IPS-15b (cell line): ENCODE measurements around the gene MPP7.

Experiments
- H3K27me3 ChIP-seq: one replicate; pipeline ENCODE4 v1.6.1; 2013; ENCODE audit warnings: low read length; ENCODE audit not compliant: control insufficient read depth, insufficient read depth
- H3K36me3 ChIP-seq: one replicate; pipeline ENCODE4 v1.6.1; 2013; ENCODE audit warnings: low read length; ENCODE audit not compliant: control insufficient read depth, insufficient read depth
- H3K4me1 ChIP-seq: one replicate; pipeline ENCODE4 v1.6.1; 2013; ENCODE audit warnings: mild to moderate bottlenecking, low read length; ENCODE audit not compliant: control insufficient read depth, insufficient read depth
- H3K4me3 ChIP-seq: one replicate; pipeline ENCODE4 v1.5.1; 2013; ENCODE audit warnings: low read depth, low read length
- H3K9ac ChIP-seq: one replicate; pipeline ENCODE4 v1.6.1; 2013; ENCODE audit warnings: low read depth, mild to moderate bottlenecking, low read length
- H3K9me3 ChIP-seq: one replicate; pipeline ENCODE4 v1.6.1; 2013; ENCODE audit warnings: mild to moderate bottlenecking, low read length; ENCODE audit not compliant: control insufficient read depth, insufficient read depth

MPP7 gene

DNA sequence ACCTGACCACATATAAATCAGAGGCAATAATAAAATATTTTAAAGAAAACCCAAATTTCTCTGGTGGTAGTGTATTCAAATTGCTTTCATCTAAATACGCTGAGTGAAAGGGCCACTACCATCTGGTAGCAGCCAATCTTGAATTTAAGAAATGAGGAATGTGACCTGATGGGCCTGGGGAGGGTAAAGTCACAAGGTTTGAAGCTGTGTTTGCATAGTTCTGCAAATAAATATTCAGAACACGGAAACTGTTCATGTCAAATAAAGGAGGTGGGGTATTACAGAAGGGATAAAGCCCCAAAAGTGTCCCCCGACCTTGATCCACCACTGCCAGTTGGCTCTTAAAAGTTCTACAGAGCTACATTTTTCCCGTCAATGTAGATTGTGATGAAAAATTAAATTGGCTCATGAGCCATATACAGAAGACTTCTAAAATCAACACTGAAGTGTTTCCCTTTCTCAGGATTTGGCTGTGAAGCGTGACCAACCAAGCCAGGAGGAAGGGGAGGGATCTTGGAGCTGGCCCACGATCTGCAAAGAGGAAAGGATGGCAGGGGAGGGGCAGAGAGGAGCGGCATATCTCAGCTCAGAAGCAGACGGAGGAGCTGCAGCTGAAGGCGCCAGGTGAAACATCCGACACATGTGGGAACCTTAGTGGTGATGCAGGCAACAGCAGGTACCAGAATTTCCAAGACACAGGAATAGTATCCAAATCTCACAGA is 39.6 kb downstream of the MPP7 start:
- Histone ChIP-seq H3K9me3 (no peaks in the 10 kb centered on the region), H3K27me3 (no peaks in the 10 kb centered on the region), H3K4me3 (no peak overlapping the region), H3K36me3 (no peaks in the 10 kb centered on the region), H3K9ac (no peak overlapping the region), H3K4me1 (no peaks in the 10 kb centered on the region)

DNA sequence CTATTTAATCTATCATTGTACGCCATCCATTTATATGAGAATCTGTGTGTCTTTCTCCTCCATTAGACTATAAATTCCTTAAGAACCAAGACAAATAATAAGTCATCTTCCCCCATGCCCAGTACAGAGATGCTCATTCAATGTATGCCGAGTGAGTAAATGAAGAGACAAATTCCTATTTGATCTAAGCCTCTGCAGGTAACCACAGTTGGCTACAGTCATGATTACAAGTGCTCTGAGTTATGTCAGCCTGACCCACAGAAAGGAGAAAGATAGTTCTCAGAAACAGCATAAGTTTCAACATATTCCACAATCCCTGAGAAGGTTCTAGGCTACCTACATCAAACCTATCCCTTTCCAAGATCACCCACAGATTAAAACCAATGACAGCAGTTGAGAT is 46.1 kb downstream of the MPP7 start:
- Histone ChIP-seq H3K9me3 (no peaks in the 10 kb centered on the region), H3K4me3 (no peak overlapping the region), H3K9ac (no peak overlapping the region), H3K4me1 (no peaks in the 10 kb centered on the region), H3K27me3 (no peaks in the 10 kb centered on the region), H3K36me3 (no peaks in the 10 kb centered on the region)

DNA sequence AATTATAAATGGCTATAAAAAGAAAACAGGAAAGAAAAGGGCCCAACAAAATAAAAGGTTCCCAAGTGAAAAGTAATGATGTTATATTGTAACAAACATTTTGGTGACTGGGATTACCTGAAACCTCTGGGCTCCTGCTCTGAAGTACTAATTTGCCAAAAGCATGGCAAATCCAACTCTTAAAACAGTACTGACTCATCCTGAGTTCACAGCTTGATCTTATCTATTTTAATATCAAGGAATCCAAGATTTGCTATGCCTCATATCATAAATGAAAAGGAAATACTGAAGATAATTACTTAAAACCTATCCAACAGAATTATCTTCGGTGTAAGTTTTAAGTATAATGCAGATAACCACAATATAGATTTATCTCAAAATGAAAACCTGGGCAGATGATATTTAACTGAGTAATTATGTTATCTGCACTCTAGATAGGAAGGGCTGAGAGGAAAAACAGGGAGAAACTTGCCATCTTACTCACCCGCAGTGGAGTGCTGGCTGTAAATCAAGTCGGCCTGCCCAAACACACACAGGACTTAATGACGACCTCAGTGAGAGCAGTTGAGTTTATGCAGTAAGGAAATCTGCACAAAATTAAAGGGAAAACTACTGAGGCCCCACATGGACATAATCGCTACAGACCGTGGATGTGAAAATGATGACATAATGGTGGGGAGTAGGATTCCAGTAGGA is 48.4 kb downstream of the MPP7 start:
- Histone ChIP-seq H3K9ac (no peak overlapping the region), H3K9me3 (no peaks in the 10 kb centered on the region), H3K4me3 (no peak overlapping the region), H3K36me3 (no peaks in the 10 kb centered on the region), H3K27me3 (no peaks in the 10 kb centered on the region), H3K4me1 (no peaks in the 10 kb centered on the region)

DNA sequence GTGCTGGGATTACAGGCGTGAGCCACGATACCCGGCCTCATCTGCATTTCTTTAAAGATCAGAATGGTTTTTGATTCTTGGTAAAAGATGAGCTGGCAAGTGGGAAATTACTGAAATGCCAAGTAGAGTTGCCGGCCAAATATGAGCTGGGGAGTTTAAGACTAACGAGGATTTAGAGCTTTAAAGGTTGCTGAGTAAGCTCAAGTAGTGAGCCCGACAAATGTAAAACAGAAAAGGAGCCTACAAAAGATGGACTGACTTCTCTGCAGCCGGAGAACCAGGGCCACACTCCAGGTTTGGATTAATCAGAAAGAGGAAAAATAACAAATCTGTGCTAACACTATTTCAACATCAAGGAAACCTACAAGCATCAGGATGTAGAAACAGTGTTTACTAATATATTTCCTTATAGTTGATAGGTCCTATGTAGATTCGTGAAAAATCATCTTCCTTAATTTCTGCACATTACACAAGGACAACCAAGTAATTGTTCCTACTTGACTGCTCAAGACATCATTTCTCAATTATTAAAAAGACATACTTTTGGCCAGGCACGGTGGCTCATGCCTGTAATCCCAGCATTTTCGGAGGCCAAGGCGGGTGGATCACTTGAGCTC is 49.6 kb downstream of the MPP7 start:
- Histone ChIP-seq H3K4me1 (no peaks in the 10 kb centered on the region), H3K9me3 (no peaks in the 10 kb centered on the region), H3K36me3 (no peaks in the 10 kb centered on the region), H3K9ac (no peak overlapping the region), H3K4me3 (no peak overlapping the region), H3K27me3 (no peaks in the 10 kb centered on the region)
